Activated T-helper 1 cell treated with anti-CD3 and anti-CD28 coated beads, Interleukin-12 subunit alpha, Interleukin-12 subunit beta, Interleukin-2, Interleukin-4 antibody, amounts not matched to agents 30 ng/mL and 10 ng/mL and 1 ng/mL, durations not matched to agents 14 hours and 24 hours and 36 hours (primary cell): ENCODE data around the gene JAK1. TPM values are rescaled to one million over a fixed set of nuclear protein-coding genes. Genes with fewer than 3 reads are reported as not detected.
A peak's percentile ranks its signal among the peaks of the same experiment; 100 is the strongest.
"Not testable (repeated sequence)": the region's sequence is repeated elsewhere in the genome, so short reads cannot be mapped to it uniquely, and the experiment has no call there.

ENCODE experiments used
- DNase-seq: peaks from one replicate; pipeline ENCODE4 v3.0.0; 2021; ENCODE audit warnings: low spot score
- H3K27ac Mint-ChIP-seq: one replicate; pipeline ENCODE4 v1.8.0; 2021; ENCODE audit warnings: mild to moderate bottlenecking, mixed read lengths
- H3K27me3 Mint-ChIP-seq: one replicate; pipeline ENCODE4 v1.8.0; 2022; ENCODE audit warnings: mild to moderate bottlenecking, moderate library complexity, mixed read lengths; ENCODE audit not compliant: insufficient read depth
- H3K36me3 Mint-ChIP-seq: one replicate; pipeline ENCODE4 v1.8.0; 2021; ENCODE audit warnings: low read depth, mixed read lengths
- H3K4me1 Mint-ChIP-seq: one replicate; pipeline ENCODE4 v1.8.0; 2021; ENCODE audit warnings: low read depth, mixed read lengths
- H3K4me3 Mint-ChIP-seq: one replicate; pipeline ENCODE4 v1.8.0; 2021; ENCODE audit warnings: mild to moderate bottlenecking, moderate library complexity, mixed read lengths
- H3K9me3 Mint-ChIP-seq: one replicate; pipeline ENCODE4 v1.8.0; 2021; ENCODE audit warnings: mixed read lengths
- intact Hi-C: fragments of 100-400 bp; cut with micrococcal nuclease; formaldehyde crosslinking; loops from one replicate; pipeline ENCODE4 v1.15.1; 2024
- total RNA-seq: library from RNA; stranded (reverse); gene quantifications from 2 replicates; pipeline ENCODE4 v1.2.3, GENCODE V29; 2022

The JAK1 gene
- total RNA-seq, 1 donor from 2014 or later: 102 TPM

GRCh38 chr1:64823691-64824476 is 142.5 kb downstream of the JAK1 start:
- Mint-ChIP-seq H3K36me3 (peaks cover 2% of the 10 kb centered on the region), H3K4me3 (no peak overlapping the region), H3K27ac (no peak overlapping the region), H3K27me3 (peaks cover 7% of the 10 kb centered on the region), H3K4me1 (peaks cover 36% of the 10 kb centered on the region), H3K9me3 (no peaks in the 10 kb centered on the region)
- DNase-seq: peak; percentile 19
- intact Hi-C loops: loop anchor here (1.0 to 2.0 kb wide), 4 partner anchors 79 to 251 kb away; partner anchors contain the start of gene RAVER2

DNA sequence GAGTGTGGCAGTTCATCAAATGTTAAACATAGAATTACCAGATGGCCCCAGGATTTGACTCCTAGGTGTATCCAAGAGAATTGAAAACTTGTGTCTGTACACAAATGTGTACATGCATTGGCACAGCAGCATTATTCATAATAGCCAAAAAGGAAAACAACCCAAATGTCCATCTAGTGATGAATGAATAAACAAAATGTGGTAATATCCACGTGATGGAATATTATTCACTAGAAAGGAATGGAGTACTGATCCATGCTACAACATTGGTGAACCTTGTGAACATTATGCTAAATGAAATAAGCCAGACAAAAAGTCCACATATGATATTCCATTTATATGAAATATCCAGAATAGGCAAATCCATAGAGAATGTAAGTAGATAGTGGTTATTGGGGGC is 143.7 kb downstream of the JAK1 start:
- no peaks in the 10 kb centered on the region for H3K9me3 Mint-ChIP-seq
- H3K27ac Mint-ChIP-seq: no peak overlapping the region
- peaks cover 2% of the 10 kb centered on the region for H3K36me3 Mint-ChIP-seq
- no peak overlapping the region for H3K4me3 Mint-ChIP-seq
- no peak for DNase-seq
- H3K4me1 Mint-ChIP-seq: peaks cover 23% of the 10 kb centered on the region
- H3K27me3 Mint-ChIP-seq: peaks cover 7% of the 10 kb centered on the region
- intact Hi-C loops: no loop called here

- H3K27ac Mint-ChIP-seq, H3K4me1 Mint-ChIP-seq, H3K9me3 Mint-ChIP-seq, H3K36me3 Mint-ChIP-seq, intact Hi-C loops, H3K4me3 Mint-ChIP-seq, DNase-seq: not testable (repeated sequence)
- peaks cover 10% of the 10 kb centered on the region for H3K27me3 Mint-ChIP-seq
These were observed 145.8 kb downstream of the JAK1 start for GRCh38 chr1:64820572-64820971.

- not testable (repeated sequence) for H3K36me3 Mint-ChIP-seq
These were observed 149.0 kb downstream of the JAK1 start for GRCh38 chr1:64817364-64817763.

DNA sequence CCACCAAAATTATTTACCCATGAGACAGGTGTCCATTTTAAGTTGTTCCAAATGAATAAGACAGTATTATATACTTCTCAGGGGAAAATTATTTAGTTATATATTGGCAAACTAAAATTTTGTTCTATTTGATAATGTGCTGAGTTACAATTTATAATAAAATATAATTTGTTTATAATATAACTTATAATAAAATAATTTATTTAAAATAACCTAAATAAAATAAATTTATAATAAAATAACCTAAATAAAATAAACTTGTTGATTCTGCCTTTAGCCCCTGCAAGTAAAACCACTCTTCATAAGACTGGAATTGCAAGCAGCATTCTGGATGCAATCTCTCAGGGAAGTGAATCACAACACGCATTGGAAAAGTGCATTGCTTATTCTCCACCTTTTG is 151.9 kb downstream of the JAK1 start:
- intact Hi-C loops: no loop called here
- H3K36me3 Mint-ChIP-seq: no peaks in the 10 kb centered on the region
- H3K27ac Mint-ChIP-seq: no peak overlapping the region
- no peaks in the 10 kb centered on the region for H3K4me1 Mint-ChIP-seq
- peaks cover 6% of the 10 kb centered on the region for H3K27me3 Mint-ChIP-seq
- no peak for DNase-seq
- H3K4me3 Mint-ChIP-seq: no peak overlapping the region
- peaks cover 3% of the 10 kb centered on the region for H3K9me3 Mint-ChIP-seq

More at GRCh38 chr1:64817364-64817763, 149.0 kb downstream of the JAK1 start:
- H3K27ac Mint-ChIP-seq, H3K4me1 Mint-ChIP-seq, DNase-seq, H3K27me3 Mint-ChIP-seq, H3K9me3 Mint-ChIP-seq, intact Hi-C loops, H3K4me3 Mint-ChIP-seq: not testable (repeated sequence)

DNA sequence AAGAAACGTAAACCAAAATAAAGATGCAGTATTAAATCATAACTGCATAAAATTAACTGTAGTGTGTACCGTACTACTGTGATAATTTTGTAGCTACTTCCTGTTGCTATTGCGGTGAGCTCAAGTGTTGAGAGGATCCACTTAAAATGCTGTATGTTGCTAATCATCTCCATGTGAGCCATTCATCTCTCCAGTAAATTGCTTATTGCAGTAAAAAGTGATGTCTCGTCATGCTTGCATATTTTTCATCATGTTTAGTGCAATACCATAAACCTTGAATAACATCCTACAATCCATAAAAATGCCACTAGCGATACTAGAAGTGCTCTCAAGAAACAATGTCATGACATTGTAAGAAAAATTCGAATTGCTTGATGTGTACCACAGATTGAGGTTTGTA is 155.2 kb downstream of the JAK1 start:
- Mint-ChIP-seq H3K27me3 (peaks cover 1% of the 10 kb centered on the region), H3K36me3 (no peaks in the 10 kb centered on the region), H3K4me1 (no peaks in the 10 kb centered on the region), H3K27ac (no peak overlapping the region), H3K9me3 (no peaks in the 10 kb centered on the region), H3K4me3 (no peak overlapping the region)
- DNase-seq: no peak
- intact Hi-C loops: no loop called here

DNA sequence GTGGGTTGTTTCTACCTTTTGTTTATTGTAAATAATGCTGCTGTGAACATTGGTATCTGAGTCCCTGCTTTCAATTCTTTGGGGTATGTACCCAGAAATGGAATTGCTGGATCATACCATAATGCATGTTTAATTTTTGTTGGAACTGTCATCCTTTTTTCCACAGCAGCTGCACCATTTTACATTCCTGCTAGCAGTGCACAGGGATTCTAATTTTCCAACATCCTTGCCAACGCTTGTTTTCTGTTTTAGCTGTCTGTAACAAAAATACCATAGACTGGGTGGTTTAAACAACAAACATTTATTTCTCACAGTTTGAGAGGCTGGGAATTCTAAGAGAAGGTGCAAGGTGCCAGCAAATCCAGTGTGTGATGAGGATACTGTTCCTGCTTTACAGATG is 156.3 kb downstream of the JAK1 start:
- Mint-ChIP-seq H3K27me3 (no peaks in the 10 kb centered on the region), H3K4me1 (no peaks in the 10 kb centered on the region), H3K36me3 (no peaks in the 10 kb centered on the region), H3K9me3 (no peaks in the 10 kb centered on the region), H3K27ac (no peak overlapping the region), H3K4me3 (no peak overlapping the region)
- intact Hi-C loops: no loop called here
- DNase-seq: no peak

DNA sequence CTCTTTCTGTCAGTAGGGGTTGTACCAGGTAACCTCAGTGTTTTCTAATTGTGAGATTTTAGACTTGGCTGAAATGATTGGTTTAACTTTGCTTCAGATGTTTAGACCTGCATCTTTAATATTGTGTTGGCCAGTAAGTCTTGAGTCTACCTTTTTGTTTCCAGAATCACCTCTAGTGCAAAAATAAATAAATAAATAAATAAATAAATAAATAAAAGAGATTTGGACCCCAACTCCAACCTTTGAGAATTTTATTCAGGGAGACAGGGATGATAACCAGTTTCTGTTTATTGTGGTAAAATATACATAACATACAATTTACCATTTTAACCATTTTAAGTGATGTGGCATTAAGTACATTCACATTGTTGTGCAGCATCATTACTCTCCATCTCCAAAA is 157.0 kb downstream of the JAK1 start:
- no peak overlapping the region for H3K27ac Mint-ChIP-seq
- no peaks in the 10 kb centered on the region for H3K27me3 Mint-ChIP-seq
- no peak overlapping the region for H3K4me3 Mint-ChIP-seq
- H3K9me3 Mint-ChIP-seq: no peaks in the 10 kb centered on the region
- no peaks in the 10 kb centered on the region for H3K36me3 Mint-ChIP-seq
- no peaks in the 10 kb centered on the region for H3K4me1 Mint-ChIP-seq
- intact Hi-C loops: no loop called here
- DNase-seq: no peak

DNA sequence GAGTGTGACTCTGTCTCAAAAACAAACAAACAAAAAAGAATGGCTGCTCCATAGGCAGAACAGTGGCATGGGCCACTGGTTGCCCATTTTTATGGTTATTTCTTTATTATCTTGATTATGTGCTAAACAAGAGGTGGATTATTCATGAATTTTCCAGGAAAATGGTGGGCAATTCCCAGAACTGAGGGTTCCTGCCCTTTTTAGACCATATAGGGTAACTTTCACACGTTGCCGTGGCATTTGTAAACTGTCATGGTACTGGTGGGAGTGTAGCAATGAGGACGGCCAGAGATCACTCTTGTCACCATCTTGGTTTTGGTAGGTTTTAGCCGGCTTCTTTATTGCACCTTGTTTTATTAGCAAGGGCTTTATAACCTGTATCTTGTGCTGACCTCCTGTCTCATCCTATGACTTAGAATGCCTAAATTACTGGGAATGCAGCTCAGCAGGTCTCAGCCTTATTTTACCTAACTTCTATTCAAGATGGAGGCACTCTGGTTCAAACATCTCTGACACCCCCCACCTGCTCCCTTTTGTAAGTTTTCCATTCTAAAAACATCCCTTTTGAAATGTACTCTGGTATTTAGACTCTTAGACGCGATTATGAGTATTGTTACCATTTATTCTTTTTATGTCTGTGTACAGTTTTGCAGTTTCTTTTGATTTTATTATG is 164.4 kb downstream of the JAK1 start:
- no peak overlapping the region for H3K4me3 Mint-ChIP-seq
- intact Hi-C loops: no loop called here
- no peaks in the 10 kb centered on the region for H3K36me3 Mint-ChIP-seq
- H3K4me1 Mint-ChIP-seq: no peaks in the 10 kb centered on the region
- H3K27me3 Mint-ChIP-seq: peaks cover 4% of the 10 kb centered on the region
- no peaks in the 10 kb centered on the region for H3K9me3 Mint-ChIP-seq
- DNase-seq: no peak
- H3K27ac Mint-ChIP-seq: no peak overlapping the region

DNA sequence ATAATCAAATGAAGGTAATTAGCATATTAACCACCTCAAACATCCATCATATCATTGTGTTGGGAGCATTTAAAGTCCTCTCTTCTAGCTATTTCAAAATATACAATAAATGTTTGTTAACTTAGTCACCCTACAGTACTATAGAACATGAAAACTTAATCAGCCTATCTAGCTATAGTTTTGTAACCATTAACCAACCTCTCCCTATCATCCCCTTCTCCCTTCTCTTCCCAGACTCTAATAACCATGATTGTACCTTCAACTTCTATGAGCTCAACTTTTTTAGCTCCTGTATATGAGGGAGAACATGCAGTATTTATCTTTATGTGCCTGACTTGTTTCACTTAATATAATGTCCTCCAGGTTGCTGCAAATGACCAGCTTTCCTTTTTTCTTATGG is 167.5 kb downstream of the JAK1 start:
- DNase-seq: no peak
- Mint-ChIP-seq H3K27ac (no peak overlapping the region), H3K4me3 (no peak overlapping the region), H3K4me1 (no peaks in the 10 kb centered on the region), H3K9me3 (no peaks in the 10 kb centered on the region), H3K27me3 (peaks cover 5% of the 10 kb centered on the region), H3K36me3 (no peaks in the 10 kb centered on the region)
- intact Hi-C loops: no loop called here

DNA sequence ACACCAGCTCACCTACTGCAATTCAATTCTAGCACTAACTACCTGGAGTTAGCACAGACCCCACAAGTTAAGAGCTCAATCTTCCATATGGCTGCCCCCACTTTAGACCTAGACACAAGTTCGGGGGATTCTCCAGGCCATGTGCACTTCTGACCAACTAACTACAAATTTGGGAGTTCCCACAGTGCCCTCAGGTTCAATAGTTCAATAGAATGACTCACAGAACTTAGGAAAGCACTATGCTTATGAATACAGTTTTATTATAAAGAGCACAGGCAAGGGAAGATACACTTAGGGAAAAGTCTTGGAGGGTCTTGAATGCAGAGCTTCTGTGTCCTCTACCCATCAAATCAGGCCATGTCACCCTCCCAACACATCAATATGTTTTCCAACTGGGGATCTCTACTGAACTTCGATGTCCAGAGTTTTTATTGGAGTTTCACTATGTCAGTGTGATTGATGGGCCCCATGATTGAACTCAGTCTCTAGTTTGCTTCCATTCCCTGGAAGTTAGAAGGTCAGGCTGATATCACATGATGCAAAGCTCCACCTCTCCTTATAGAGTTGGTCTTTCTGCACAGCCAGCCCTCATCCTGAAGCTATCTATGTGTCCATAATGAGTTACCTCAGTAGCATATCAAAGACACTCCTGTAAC is 175.4 kb downstream of the JAK1 start:
- no peak for DNase-seq
- Mint-ChIP-seq H3K4me3 (no peak overlapping the region), H3K4me1 (no peaks in the 10 kb centered on the region), H3K36me3 (no peaks in the 10 kb centered on the region), H3K27ac (no peak overlapping the region), H3K9me3 (peaks cover 14% of the 10 kb centered on the region), H3K27me3 (no peaks in the 10 kb centered on the region)
- intact Hi-C loops: no loop called here
